Astrocyte of the spinal cord (primary cell): ENCODE data around the gene DGCR2.

ENCODE experiments used
- DNase-seq: peaks from one replicate; pipeline ENCODE4 v3.0.0; 2011; ENCODE audit warnings: low read depth, low spot score
- H3K4me3 ChIP-seq: 2 replicates; pipeline ENCODE4 v1.5.1; 2011; ENCODE audit warnings: low read depth, mild to moderate bottlenecking, low read length, moderate library complexity
- in situ Hi-C: cut with HindIII; loops from 2 replicates; pipeline ENCODE4 v1.10.0; 2017; ENCODE audit warnings: low sequenced_read_pairs
- TF ChIP-seq, protein P1 (sequence below): IDR thresholded peaks from 2 replicates; pipeline ENCODE4 v1.5.1; 2012; ENCODE audit warnings: low read depth, mild to moderate bottlenecking, low read length, inconsistent platforms

Gene DGCR2

DNA sequence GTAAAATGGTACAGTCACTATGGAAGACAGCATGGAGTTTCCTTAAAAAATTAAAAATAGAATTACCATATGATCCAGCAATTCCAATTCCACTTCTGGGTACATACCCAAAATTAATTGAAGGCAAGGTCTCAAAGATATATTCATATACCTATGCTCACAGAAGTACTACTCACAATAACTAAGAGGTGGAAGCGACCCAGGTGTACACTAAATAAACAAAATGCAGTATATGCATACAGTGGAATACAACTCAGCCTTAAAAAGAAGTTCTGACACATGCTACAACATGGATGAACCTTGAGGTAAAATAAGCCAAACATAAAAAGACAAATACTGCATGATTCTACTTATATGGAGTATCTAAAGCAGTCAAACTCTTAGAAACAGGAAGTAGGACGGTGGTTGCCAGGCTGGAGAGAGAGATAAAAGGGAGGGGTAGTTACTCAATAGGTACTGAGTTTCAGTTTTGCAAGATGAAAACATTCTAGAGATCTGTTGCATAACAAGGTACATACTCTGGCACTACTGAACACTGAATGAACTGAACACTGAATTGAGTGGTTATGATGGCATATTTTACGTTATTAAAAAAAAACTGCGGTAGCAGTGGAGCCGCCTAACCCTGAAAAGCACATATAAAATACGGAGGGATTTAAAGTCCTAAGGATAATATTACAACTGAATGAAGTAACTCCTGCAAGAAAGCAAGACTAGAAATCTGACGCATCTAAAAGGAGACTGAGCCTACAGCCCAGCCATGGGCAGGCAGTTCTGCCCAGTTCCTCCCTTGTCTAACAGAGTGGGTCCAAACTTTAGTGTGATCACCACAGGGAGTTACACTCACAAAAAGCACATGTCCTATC, 12.8 kb downstream of the DGCR2 start:
- peak; percentile 40 for DNase-seq
- in situ Hi-C loops = no loop called here
- H3K4me3 ChIP-seq = no peak overlapping the region
- TF ChIP-seq, protein P1, sequence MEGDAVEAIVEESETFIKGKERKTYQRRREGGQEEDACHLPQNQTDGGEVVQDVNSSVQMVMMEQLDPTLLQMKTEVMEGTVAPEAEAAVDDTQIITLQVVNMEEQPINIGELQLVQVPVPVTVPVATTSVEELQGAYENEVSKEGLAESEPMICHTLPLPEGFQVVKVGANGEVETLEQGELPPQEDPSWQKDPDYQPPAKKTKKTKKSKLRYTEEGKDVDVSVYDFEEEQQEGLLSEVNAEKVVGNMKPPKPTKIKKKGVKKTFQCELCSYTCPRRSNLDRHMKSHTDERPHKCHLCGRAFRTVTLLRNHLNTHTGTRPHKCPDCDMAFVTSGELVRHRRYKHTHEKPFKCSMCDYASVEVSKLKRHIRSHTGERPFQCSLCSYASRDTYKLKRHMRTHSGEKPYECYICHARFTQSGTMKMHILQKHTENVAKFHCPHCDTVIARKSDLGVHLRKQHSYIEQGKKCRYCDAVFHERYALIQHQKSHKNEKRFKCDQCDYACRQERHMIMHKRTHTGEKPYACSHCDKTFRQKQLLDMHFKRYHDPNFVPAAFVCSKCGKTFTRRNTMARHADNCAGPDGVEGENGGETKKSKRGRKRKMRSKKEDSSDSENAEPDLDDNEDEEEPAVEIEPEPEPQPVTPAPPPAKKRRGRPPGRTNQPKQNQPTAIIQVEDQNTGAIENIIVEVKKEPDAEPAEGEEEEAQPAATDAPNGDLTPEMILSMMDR = no peak

GRCh38 chr22:19108807-19109197, 13.4 kb downstream of the DGCR2 start:
- no peak overlapping the region for H3K4me3 ChIP-seq
- TF ChIP-seq, protein P1 = no peak
- in situ Hi-C loops = no loop called here
- DNase-seq = no peak

GRCh38 chr22:19107730-19108074, 14.5 kb downstream of the DGCR2 start:
- H3K4me3 ChIP-seq = no peak overlapping the region
- no peak for DNase-seq
- TF ChIP-seq, protein P1 = no peak
- in situ Hi-C loops = no loop called here

DNA sequence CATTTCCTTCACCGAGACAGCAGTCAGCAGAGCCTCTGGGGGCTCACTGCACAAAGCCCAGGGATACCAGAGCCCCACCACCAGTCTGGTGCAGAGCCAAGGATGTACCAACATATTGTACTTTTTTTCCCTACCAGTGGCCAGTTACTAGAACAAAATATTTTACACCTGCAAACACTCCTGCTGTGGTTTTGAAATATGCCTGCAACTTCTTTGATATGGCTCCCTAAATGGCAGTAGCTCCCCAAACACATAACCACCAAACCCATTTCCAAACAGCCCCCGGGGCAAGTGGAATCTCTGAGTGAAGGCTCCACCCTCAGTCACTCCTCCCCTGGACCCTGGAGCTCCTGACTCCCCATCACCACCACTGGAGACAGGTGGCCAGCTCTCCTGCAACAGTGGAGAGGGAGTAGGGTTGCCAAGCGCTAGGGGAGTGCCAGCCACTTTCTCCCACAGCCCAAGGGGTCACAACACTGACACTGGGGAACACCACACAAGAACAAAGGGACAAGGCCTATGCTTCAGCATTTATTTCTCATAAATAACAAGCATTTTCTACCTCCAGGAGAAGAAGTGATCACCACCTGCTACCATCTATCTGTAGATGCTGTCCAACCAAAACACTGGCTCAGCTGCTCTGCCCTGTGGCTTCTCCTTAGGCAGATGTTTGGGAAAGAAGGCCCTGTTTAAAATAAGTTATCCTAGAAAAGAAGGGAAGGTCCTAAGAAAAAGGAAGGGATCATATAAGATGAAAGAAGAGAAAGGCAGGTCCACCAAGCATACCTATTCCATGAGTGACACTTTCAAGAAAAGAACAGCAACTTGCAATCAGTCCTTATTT, 15.1 kb downstream of the DGCR2 start:
- H3K4me3 ChIP-seq = no peak overlapping the region
- TF ChIP-seq, protein P1 = no peak
- in situ Hi-C loops = no loop called here
- no peak for DNase-seq

GRCh38 chr22:19105867-19106802, 16.1 kb downstream of the DGCR2 start:
- TF ChIP-seq, protein P1 = no peak
- in situ Hi-C loops = no loop called here
- no peak for DNase-seq
- H3K4me3 ChIP-seq = no peak overlapping the region

- DNase-seq = no peak
- H3K4me3 ChIP-seq = no peak overlapping the region
- in situ Hi-C loops = no loop called here
- TF ChIP-seq, protein P1 = no peak
These were observed 16.8 kb downstream of the DGCR2 start for GRCh38 chr22:19105456-19105855.
